Measurements from ENCODE around the gene CDH4.

Gene CDH4

DNA sequence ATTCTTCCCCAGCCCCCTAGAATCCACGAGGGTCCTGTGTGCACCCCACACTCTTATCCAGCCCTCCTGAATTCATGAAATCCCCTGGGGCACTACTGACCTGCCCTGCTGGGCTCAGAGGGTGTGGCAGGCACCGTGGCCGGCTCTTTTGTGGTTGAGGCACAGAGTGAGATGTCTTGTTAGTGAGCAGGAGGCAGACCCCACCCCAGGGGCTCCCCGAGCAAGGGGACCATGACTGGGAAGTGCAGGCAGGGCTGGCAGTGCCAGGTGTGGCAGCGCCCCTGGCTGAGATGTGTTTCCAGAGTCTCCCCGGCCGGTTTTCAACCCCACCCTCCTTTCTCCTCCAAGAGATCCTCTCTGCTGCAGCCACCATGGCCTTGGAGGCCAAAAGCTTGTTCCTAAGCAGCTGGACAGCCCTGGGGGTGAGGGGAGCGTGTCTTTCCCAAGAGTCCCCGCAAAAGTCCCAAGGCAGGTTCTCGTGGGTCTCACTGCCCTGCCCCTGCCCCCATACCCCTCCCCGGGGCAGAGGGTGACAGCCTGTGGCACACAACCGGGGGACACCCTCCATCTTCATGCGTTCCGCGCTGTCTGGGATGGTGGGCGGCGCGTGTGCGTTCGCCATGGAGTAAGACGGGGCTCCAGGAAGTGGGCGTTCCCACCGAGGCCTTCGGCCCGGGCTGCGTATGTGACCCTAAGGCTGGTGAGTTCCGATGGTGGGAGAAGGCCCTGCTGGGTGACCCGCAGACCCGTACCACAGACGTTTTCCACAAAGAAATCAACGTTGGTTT lies 604.8 kb downstream of the CDH4 start:
- 93 to 96% methylated on average over 24 to 27 of the region's 31 CpGs for WGBS, 2 experiments (ENCODE audit: insufficient coverage in 2 of 2)
- Histone ChIP-seq H3K4me3 (ENCODE audit: extremely low read depth, insufficient read depth, low read length, poor library complexity, severe bottlenecking) (no peak overlapping the region), H3K27ac (ENCODE audit: low read depth, low read length, severe bottlenecking) (no peak overlapping the region)

DNA sequence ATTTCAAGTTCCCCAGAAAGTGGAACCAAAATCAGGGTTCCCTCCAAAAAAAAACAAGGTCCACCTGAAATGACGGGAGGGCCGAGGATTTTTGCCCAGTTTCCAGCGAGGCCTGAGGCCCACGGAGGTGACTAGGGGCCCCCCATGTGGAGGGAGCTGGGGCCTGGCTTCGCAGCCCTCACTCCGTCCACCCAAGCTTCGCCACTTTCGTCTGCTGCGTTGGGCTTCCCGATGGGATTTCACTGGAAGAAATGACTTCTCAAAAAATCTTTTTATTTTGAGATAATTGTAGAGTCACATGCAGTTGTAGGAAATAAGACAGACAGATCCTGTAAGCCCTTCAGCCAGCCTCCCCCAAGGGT lies 605.3 kb downstream of the CDH4 start:
- H3K36me3 ChIP-seq (ENCODE audit: control insufficient read depth, insufficient read depth, low read length), result no peaks in the 10 kb centered on the region
- no peak overlapping the region for H3K27ac ChIP-seq (ENCODE audit: low read depth, low read length, severe bottlenecking)
- WGBS, 2 experiments (ENCODE audit: insufficient coverage in 2 of 2), result 85 to 89% methylated on average over 9 of the region's 10 CpGs
- no peaks in the 10 kb centered on the region for H3K4me1 ChIP-seq (ENCODE audit: control insufficient read depth, insufficient read depth, low read length, poor library complexity, severe bottlenecking)
- H3K4me3 ChIP-seq (ENCODE audit: extremely low read depth, insufficient read depth, low read length, poor library complexity, severe bottlenecking), result no peak overlapping the region
- no peaks in the 10 kb centered on the region for H3K9me3 ChIP-seq (ENCODE audit: control insufficient read depth, low read length)

More for the DNA sequence above, 604.8 kb downstream of the CDH4 start:
- no peaks in the 10 kb centered on the region for H3K9me3 ChIP-seq (ENCODE audit: control insufficient read depth, low read length)
- H3K4me1 ChIP-seq (ENCODE audit: control insufficient read depth, insufficient read depth, low read length, poor library complexity, severe bottlenecking), result no peaks in the 10 kb centered on the region
- H3K36me3 ChIP-seq (ENCODE audit: control insufficient read depth, insufficient read depth, low read length), result no peaks in the 10 kb centered on the region

GRCh38 chr20:61857884-61858283 lies 605.8 kb downstream of the CDH4 start:
- no peaks in the 10 kb centered on the region for H3K4me1 ChIP-seq (ENCODE audit: control insufficient read depth, insufficient read depth, low read length, poor library complexity, severe bottlenecking)
- no peak overlapping the region for H3K4me3 ChIP-seq (ENCODE audit: extremely low read depth, insufficient read depth, low read length, poor library complexity, severe bottlenecking)
- no peaks in the 10 kb centered on the region for H3K36me3 ChIP-seq (ENCODE audit: control insufficient read depth, insufficient read depth, low read length)
- H3K9me3 ChIP-seq (ENCODE audit: control insufficient read depth, low read length), result no peaks in the 10 kb centered on the region
- 89% methylated on average over 1 of the region's 1 CpG; no CpG with 5 or more reads in 1 of the 2 experiments for WGBS, 2 experiments (ENCODE audit: insufficient coverage in 2 of 2)
- no peak overlapping the region for H3K27ac ChIP-seq (ENCODE audit: low read depth, low read length, severe bottlenecking)

DNA sequence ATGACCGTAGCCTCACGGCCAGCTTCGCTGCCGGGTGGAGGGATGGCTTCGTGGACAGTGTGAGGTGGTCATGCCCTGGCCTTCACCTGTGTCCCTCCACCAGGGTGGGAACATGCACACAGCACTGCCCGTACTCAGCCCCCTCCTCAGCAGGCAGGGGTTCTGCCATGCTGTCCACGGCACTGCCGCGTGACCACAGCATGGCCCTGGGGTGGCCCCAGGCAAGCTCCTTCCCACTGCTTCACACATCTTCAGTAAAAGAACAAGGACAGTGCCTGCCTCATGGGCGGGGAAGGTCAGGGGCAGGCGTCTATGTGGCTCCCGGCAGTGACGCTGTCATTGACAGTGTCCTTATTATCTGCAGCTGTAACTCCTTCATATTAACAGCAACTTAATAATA lies 607.7 kb downstream of the CDH4 start:
- Histone ChIP-seq H3K4me3 (ENCODE audit: extremely low read depth, insufficient read depth, low read length, poor library complexity, severe bottlenecking) (no peak overlapping the region), H3K9me3 (ENCODE audit: control insufficient read depth, low read length) (peaks cover under 1% of the 10 kb centered on the region), H3K27ac (ENCODE audit: low read depth, low read length, severe bottlenecking) (no peak overlapping the region), H3K36me3 (ENCODE audit: control insufficient read depth, insufficient read depth, low read length) (no peaks in the 10 kb centered on the region), H3K4me1 (ENCODE audit: control insufficient read depth, insufficient read depth, low read length, poor library complexity, severe bottlenecking) (no peaks in the 10 kb centered on the region)
- 92 to 94% methylated on average over 9 to 11 of the region's 13 CpGs for WGBS, 2 experiments (ENCODE audit: insufficient coverage in 2 of 2)

DNA sequence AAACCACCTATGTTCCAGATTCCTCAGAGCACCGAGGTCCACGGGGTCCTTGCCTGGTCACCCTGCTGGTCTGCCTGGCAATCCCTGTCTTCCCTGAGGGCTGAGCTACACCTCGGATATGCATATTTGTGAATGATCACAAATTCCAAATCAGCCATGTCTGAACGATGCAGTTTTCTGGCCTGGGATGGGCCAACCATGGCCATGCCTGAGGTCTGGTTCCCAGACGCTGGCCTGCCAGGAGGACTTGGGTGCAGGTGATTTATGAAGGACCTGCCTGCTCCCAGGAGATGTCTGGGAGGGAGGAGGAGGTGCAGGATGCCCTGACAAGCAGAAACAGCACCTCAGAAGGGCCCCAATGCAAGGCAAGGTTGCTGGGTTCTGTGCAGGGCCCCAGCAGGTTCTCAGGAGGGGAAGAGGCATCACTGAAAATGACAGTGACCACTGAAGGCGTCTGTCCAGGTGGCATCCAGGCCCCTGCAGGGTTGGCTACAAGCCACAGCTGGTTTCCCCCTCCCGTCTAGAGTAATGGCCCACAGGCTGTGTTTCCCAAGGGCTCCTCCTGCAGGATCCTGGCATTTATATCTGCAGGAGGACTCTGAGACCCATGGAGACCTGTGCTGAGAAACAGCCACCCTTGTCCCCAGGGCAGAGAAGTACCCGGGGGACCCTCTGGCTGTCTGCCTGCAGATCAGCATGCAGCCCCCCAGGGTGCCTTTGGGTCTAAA lies 608.4 kb downstream of the CDH4 start:
- Histone ChIP-seq H3K9me3 (ENCODE audit: control insufficient read depth, low read length) (peaks cover 7% of the 10 kb centered on the region), H3K36me3 (ENCODE audit: control insufficient read depth, insufficient read depth, low read length) (no peaks in the 10 kb centered on the region), H3K27ac (ENCODE audit: low read depth, low read length, severe bottlenecking) (no peak overlapping the region), H3K4me1 (ENCODE audit: control insufficient read depth, insufficient read depth, low read length, poor library complexity, severe bottlenecking) (no peaks in the 10 kb centered on the region), H3K4me3 (ENCODE audit: extremely low read depth, insufficient read depth, low read length, poor library complexity, severe bottlenecking) (no peak overlapping the region)
- 79 to 80% methylated on average over 8 of the region's 8 CpGs for WGBS, 2 experiments (ENCODE audit: insufficient coverage in 2 of 2)

DNA sequence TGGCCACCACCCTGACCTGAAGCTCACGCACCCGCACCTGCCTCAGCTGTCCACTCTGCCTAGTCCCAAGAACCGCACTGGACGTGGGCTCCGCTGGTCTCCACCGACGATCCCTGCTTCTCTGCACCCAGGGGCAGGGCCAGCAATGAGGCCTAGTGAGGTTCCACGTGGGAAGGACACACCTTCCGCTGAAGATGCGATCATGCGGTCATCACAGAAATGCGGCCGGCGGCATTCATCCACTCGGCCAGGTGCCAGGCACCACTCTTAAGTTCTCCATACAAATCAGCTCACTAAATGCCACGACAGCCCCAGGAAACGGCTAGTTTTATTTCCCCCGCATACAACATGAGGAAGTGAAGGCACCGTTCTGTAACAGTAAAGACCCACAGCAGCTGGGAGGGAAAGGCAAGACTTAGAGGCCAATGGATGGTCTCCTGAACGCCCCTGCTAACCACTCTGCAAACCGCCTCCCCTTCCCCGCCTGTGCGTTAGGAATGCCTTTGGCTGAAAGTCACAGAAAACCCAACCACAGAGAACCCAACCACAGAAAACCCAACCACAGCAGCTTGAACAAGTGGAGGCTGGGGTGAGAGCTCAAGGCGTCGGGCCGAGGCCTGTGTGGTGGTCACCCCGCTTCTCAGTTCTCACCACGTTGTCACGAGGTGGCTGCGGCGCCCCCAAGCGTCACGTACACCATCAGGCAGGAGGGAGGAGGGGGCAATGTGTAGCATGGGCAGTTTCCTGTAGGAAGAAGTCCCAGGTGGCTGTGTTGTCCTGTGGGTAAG lies 609.2 kb downstream of the CDH4 start:
- Histone ChIP-seq H3K36me3 (ENCODE audit: control insufficient read depth, insufficient read depth, low read length) (no peaks in the 10 kb centered on the region), H3K4me3 (ENCODE audit: extremely low read depth, insufficient read depth, low read length, poor library complexity, severe bottlenecking) (no peak overlapping the region), H3K27ac (ENCODE audit: low read depth, low read length, severe bottlenecking) (no peak overlapping the region), H3K4me1 (ENCODE audit: control insufficient read depth, insufficient read depth, low read length, poor library complexity, severe bottlenecking) (no peaks in the 10 kb centered on the region), H3K9me3 (ENCODE audit: control insufficient read depth, low read length) (peaks cover 9% of the 10 kb centered on the region)
- WGBS, 2 experiments (ENCODE audit: insufficient coverage in 2 of 2), result 92 to 93% methylated on average over 26 to 33 of the region's 33 CpGs

- H3K4me3 ChIP-seq (ENCODE audit: extremely low read depth, insufficient read depth, low read length, poor library complexity, severe bottlenecking), result no peak overlapping the region
- no peaks in the 10 kb centered on the region for H3K4me1 ChIP-seq (ENCODE audit: control insufficient read depth, insufficient read depth, low read length, poor library complexity, severe bottlenecking)
- H3K9me3 ChIP-seq (ENCODE audit: control insufficient read depth, low read length), result peaks cover 9% of the 10 kb centered on the region
- H3K36me3 ChIP-seq (ENCODE audit: control insufficient read depth, insufficient read depth, low read length), result no peaks in the 10 kb centered on the region
- no peak overlapping the region for H3K27ac ChIP-seq (ENCODE audit: low read depth, low read length, severe bottlenecking)
- 93 to 95% methylated on average over 11 to 14 of the region's 15 CpGs for WGBS, 2 experiments (ENCODE audit: insufficient coverage in 2 of 2)
These were observed 609.8 kb downstream of the CDH4 start for GRCh38 chr20:61861858-61862257.

DNA sequence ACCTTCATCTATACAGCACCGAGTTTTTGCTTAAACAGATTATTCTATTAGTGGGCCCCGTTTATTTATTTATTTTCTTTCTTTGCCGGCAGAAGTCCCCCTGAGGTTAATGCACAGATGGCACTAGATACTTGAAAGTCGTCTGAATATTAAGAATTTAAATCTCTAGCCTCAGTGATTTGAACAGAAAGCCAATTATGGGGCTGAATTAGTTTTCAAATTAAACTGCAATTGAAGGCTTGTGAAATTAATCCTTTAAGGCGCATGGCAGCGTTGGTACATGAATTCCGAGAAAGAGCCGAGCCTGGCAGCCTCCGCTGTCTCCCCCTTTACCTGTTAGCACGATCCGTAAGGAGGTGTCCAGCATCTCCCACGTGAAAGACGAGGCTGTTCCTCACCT lies 610.8 kb downstream of the CDH4 start:
- Histone ChIP-seq H3K36me3 (ENCODE audit: control insufficient read depth, insufficient read depth, low read length) (no peaks in the 10 kb centered on the region), H3K27ac (ENCODE audit: low read depth, low read length, severe bottlenecking) (no peak overlapping the region), H3K4me3 (ENCODE audit: extremely low read depth, insufficient read depth, low read length, poor library complexity, severe bottlenecking) (no peak overlapping the region), H3K4me1 (ENCODE audit: control insufficient read depth, insufficient read depth, low read length, poor library complexity, severe bottlenecking) (no peaks in the 10 kb centered on the region), H3K9me3 (ENCODE audit: control insufficient read depth, low read length) (peaks cover 9% of the 10 kb centered on the region)
- 90 to 93% methylated on average over 8 to 10 of the region's 13 CpGs for WGBS, 2 experiments (ENCODE audit: insufficient coverage in 2 of 2)

GRCh38 chr20:61864481-61864880 lies 612.4 kb downstream of the CDH4 start:
- no peak overlapping the region for H3K4me3 ChIP-seq (ENCODE audit: extremely low read depth, insufficient read depth, low read length, poor library complexity, severe bottlenecking)
- H3K4me1 ChIP-seq (ENCODE audit: control insufficient read depth, insufficient read depth, low read length, poor library complexity, severe bottlenecking), result no peaks in the 10 kb centered on the region
- WGBS, 2 experiments (ENCODE audit: insufficient coverage in 2 of 2), result 88 to 92% methylated on average over 11 to 12 of the region's 12 CpGs
- H3K36me3 ChIP-seq (ENCODE audit: control insufficient read depth, insufficient read depth, low read length), result no peaks in the 10 kb centered on the region
- peaks cover 9% of the 10 kb centered on the region for H3K9me3 ChIP-seq (ENCODE audit: control insufficient read depth, low read length)
- no peak overlapping the region for H3K27ac ChIP-seq (ENCODE audit: low read depth, low read length, severe bottlenecking)

- Histone ChIP-seq H3K27ac (ENCODE audit: low read depth, low read length, severe bottlenecking) (no peak overlapping the region), H3K9me3 (ENCODE audit: control insufficient read depth, low read length) (peaks cover 9% of the 10 kb centered on the region), H3K36me3 (ENCODE audit: control insufficient read depth, insufficient read depth, low read length) (no peaks in the 10 kb centered on the region), H3K4me3 (ENCODE audit: extremely low read depth, insufficient read depth, low read length, poor library complexity, severe bottlenecking) (no peak overlapping the region), H3K4me1 (ENCODE audit: control insufficient read depth, insufficient read depth, low read length, poor library complexity, severe bottlenecking) (no peaks in the 10 kb centered on the region)
- 83 to 86% methylated on average over 1 of the region's 1 CpG for WGBS, 2 experiments (ENCODE audit: insufficient coverage in 2 of 2)
These were observed 613.3 kb downstream of the CDH4 start for GRCh38 chr20:61865353-61865752.

Measured in mesodermal cell (in vitro differentiated cells).